ENCODE results near the gene FBXW2.
"Not testable (repeated sequence)": the region's sequence is repeated elsewhere in the genome, so short reads cannot be mapped to it uniquely, and the experiment has no call there.

FBXW2 gene

GRCh38 chr9:120792898-120793765 is at the start of gene FBXW2:
Gene FBXW2, minus strand, starts transcription at chr9:120793416. Its CDS starts 5,158 bp downstream, at chr9:120788258.
- DNase-seq (ENCODE audit: low read depth), result peak; percentile 74

GRCh38 chr9:120841930-120842684 is 48.9 kb upstream of the FBXW2 start:
- no peak for DNase-seq (ENCODE audit: low read depth)

GRCh38 chr9:120839146-120839545 is 45.9 kb upstream of the FBXW2 start:
- no peak for DNase-seq (ENCODE audit: low read depth)

- DNase-seq (ENCODE audit: low read depth), result no peak
These were observed 44.7 kb upstream of the FBXW2 start for GRCh38 chr9:120837921-120838320.

- no peak for DNase-seq (ENCODE audit: low read depth)
These were observed 40.1 kb upstream of the FBXW2 start for GRCh38 chr9:120833325-120833724.

- DNase-seq (ENCODE audit: low read depth), result no peak
These were observed 39.6 kb upstream of the FBXW2 start for GRCh38 chr9:120832807-120833206.

- DNase-seq (ENCODE audit: low read depth), result no peak
These were observed 37.6 kb upstream of the FBXW2 start for GRCh38 chr9:120830865-120831264.

- DNase-seq (ENCODE audit: low read depth), result no peak
These were observed 36.9 kb upstream of the FBXW2 start for GRCh38 chr9:120830151-120830550.

GRCh38 chr9:120829650-120830049 is 36.4 kb upstream of the FBXW2 start:
- DNase-seq (ENCODE audit: low read depth), result no peak

- DNase-seq (ENCODE audit: low read depth), result no peak
These were observed 26.9 kb upstream of the FBXW2 start for GRCh38 chr9:120820095-120820494.

- DNase-seq (ENCODE audit: low read depth), result no peak
These were observed 25.4 kb upstream of the FBXW2 start for GRCh38 chr9:120818595-120818994.

GRCh38 chr9:120815075-120815474 is 21.9 kb upstream of the FBXW2 start:
- no peak for DNase-seq (ENCODE audit: low read depth)

- DNase-seq (ENCODE audit: low read depth), result no peak
These were observed 15.7 kb upstream of the FBXW2 start for GRCh38 chr9:120808931-120809330.

- DNase-seq (ENCODE audit: low read depth), result no peak
These were observed 14.6 kb upstream of the FBXW2 start for GRCh38 chr9:120807607-120808379.

GRCh38 chr9:120804784-120805363 is 11.7 kb upstream of the FBXW2 start:
- not testable (repeated sequence) for DNase-seq (ENCODE audit: low read depth)

GRCh38 chr9:120801441-120801840 is 8.2 kb upstream of the FBXW2 start:
- DNase-seq (ENCODE audit: low read depth), result no peak

- DNase-seq (ENCODE audit: low read depth), result no peak
These were observed 2.1 kb downstream of the FBXW2 start for GRCh38 chr9:120791161-120791560.

- no peak for DNase-seq (ENCODE audit: low read depth)
These were observed 5.3 kb downstream of the FBXW2 start for GRCh38 chr9:120787933-120788332.

- no peak for DNase-seq (ENCODE audit: low read depth)
These were observed 9.6 kb downstream of the FBXW2 start for GRCh38 chr9:120783602-120784047.

GRCh38 chr9:120781236-120781635 is 12.0 kb downstream of the FBXW2 start:
- DNase-seq (ENCODE audit: low read depth), result no peak

- no peak for DNase-seq (ENCODE audit: low read depth)
These were observed 12.8 kb downstream of the FBXW2 start for GRCh38 chr9:120780367-120780766.

- DNase-seq (ENCODE audit: low read depth), result no peak
These were observed 14.0 kb downstream of the FBXW2 start for GRCh38 chr9:120779227-120779626.
